ENCODE data around the gene UBA6. TPM values are rescaled to one million over a fixed set of nuclear protein-coding genes. Genes with fewer than 3 reads are reported as not detected.
A peak's percentile ranks its signal among the peaks of the same experiment; 100 is the strongest.

UBA6 gene
- total and polyA plus RNA-seq, 9 of the 15 experiments (the other 6 are each of a cell fraction or from before 2014, with no cell fraction given), result 22.9 to 139 (median 94.6) TPM

DNA sequence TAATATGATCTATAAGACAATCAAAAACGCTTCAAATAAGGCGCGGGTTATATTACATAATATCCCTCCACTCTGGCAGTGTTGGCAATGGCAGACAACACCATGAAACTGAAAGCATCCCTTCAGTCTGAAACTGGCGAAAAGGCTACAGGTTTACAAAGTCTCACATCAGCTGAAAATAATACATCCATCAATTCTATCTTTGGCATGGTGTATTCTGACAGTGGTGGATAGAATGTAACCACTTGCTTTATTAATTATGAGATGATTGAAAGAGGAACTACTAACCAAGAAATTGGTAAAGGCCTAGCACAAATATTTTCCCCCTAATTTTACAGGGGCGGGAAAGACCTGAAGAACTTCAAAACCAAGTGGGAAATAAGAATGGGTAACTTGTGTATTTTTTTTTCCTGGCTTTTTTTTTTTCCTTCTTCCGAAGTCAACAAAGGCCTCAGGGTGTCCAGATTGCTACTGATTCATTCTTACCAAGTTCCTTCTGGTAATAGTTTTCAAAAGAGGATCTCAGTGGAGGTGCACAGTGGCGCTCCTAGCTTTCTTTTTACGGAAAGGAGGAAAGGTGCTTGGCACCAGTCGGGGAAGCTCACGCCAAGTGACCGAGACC is 728 bp downstream of the UBA6 start (continued):
- TF ChIP-seq, protein P1, sequence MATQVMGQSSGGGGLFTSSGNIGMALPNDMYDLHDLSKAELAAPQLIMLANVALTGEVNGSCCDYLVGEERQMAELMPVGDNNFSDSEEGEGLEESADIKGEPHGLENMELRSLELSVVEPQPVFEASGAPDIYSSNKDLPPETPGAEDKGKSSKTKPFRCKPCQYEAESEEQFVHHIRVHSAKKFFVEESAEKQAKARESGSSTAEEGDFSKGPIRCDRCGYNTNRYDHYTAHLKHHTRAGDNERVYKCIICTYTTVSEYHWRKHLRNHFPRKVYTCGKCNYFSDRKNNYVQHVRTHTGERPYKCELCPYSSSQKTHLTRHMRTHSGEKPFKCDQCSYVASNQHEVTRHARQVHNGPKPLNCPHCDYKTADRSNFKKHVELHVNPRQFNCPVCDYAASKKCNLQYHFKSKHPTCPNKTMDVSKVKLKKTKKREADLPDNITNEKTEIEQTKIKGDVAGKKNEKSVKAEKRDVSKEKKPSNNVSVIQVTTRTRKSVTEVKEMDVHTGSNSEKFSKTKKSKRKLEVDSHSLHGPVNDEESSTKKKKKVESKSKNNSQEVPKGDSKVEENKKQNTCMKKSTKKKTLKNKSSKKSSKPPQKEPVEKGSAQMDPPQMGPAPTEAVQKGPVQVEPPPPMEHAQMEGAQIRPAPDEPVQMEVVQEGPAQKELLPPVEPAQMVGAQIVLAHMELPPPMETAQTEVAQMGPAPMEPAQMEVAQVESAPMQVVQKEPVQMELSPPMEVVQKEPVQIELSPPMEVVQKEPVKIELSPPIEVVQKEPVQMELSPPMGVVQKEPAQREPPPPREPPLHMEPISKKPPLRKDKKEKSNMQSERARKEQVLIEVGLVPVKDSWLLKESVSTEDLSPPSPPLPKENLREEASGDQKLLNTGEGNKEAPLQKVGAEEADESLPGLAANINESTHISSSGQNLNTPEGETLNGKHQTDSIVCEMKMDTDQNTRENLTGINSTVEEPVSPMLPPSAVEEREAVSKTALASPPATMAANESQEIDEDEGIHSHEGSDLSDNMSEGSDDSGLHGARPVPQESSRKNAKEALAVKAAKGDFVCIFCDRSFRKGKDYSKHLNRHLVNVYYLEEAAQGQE (IDR thresholded peaks at IDR 0.05; ENCODE audit: borderline replicate concordance), result no peak
- TF ChIP-seq, protein P1 (CRISPR knock-in tag; IDR thresholded peaks at IDR 0.05; ENCODE audit: low read depth), result no peak
- TF ChIP-seq, protein P2, sequence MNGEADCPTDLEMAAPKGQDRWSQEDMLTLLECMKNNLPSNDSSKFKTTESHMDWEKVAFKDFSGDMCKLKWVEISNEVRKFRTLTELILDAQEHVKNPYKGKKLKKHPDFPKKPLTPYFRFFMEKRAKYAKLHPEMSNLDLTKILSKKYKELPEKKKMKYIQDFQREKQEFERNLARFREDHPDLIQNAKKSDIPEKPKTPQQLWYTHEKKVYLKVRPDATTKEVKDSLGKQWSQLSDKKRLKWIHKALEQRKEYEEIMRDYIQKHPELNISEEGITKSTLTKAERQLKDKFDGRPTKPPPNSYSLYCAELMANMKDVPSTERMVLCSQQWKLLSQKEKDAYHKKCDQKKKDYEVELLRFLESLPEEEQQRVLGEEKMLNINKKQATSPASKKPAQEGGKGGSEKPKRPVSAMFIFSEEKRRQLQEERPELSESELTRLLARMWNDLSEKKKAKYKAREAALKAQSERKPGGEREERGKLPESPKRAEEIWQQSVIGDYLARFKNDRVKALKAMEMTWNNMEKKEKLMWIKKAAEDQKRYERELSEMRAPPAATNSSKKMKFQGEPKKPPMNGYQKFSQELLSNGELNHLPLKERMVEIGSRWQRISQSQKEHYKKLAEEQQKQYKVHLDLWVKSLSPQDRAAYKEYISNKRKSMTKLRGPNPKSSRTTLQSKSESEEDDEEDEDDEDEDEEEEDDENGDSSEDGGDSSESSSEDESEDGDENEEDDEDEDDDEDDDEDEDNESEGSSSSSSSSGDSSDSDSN (IDR thresholded peaks at IDR 0.05; ENCODE audit: borderline replicate concordance in 1 of 2, low read depth in 2 of 2, low read length in 2 of 2), result 0 out of 4 replicates have a peak, but pooled peaks of 1 of the 2 experiments have one; percentile 4
- TF ChIP-seq, protein P3, sequence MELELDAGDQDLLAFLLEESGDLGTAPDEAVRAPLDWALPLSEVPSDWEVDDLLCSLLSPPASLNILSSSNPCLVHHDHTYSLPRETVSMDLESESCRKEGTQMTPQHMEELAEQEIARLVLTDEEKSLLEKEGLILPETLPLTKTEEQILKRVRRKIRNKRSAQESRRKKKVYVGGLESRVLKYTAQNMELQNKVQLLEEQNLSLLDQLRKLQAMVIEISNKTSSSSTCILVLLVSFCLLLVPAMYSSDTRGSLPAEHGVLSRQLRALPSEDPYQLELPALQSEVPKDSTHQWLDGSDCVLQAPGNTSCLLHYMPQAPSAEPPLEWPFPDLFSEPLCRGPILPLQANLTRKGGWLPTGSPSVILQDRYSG (tag; conservative IDR thresholded peaks at IDR 0.05; ENCODE audit: low read depth), result no peak
- TF ChIP-seq KAT7 (CRISPR knock-in tag; IDR thresholded peaks at IDR 0.05; ENCODE audit: borderline replicate concordance) (0 out of 2 replicates have a peak, but pooled peaks have one; percentile 65), DNMT1 (IDR thresholded peaks at IDR 0.05) (no peak), TARDBP (IDR thresholded peaks at IDR 0.05) (no peak), NBN (IDR thresholded peaks at IDR 0.05; ENCODE audit: low read depth) (0 out of 2 replicates have a peak, but pooled peaks have one; percentile 4), LCOR (CRISPR knock-in tag; IDR thresholded peaks at IDR 0.05) (0 out of 2 replicates have a peak, but pooled peaks have one; percentile 3), ZNF217 (CRISPR knock-in tag; IDR thresholded peaks at IDR 0.05) (no peak)
- TF ChIP-seq, protein P4, sequence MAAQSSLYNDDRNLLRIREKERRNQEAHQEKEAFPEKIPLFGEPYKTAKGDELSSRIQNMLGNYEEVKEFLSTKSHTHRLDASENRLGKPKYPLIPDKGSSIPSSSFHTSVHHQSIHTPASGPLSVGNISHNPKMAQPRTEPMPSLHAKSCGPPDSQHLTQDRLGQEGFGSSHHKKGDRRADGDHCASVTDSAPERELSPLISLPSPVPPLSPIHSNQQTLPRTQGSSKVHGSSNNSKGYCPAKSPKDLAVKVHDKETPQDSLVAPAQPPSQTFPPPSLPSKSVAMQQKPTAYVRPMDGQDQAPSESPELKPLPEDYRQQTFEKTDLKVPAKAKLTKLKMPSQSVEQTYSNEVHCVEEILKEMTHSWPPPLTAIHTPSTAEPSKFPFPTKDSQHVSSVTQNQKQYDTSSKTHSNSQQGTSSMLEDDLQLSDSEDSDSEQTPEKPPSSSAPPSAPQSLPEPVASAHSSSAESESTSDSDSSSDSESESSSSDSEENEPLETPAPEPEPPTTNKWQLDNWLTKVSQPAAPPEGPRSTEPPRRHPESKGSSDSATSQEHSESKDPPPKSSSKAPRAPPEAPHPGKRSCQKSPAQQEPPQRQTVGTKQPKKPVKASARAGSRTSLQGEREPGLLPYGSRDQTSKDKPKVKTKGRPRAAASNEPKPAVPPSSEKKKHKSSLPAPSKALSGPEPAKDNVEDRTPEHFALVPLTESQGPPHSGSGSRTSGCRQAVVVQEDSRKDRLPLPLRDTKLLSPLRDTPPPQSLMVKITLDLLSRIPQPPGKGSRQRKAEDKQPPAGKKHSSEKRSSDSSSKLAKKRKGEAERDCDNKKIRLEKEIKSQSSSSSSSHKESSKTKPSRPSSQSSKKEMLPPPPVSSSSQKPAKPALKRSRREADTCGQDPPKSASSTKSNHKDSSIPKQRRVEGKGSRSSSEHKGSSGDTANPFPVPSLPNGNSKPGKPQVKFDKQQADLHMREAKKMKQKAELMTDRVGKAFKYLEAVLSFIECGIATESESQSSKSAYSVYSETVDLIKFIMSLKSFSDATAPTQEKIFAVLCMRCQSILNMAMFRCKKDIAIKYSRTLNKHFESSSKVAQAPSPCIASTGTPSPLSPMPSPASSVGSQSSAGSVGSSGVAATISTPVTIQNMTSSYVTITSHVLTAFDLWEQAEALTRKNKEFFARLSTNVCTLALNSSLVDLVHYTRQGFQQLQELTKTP (IDR thresholded peaks at IDR 0.05; ENCODE audit: low read depth in 1 of 2, partially characterized antibody in 2 of 2), result no peak

All from K562 (cell line).